HEK293T (cell line): ENCODE data around the gene SYNPO2L.

Experiments
- NFRKB ChIP-seq: fragments of 450-650 bp; IDR thresholded peaks from 2 replicates; pipeline ENCODE4 v1.6.1; 2016; ENCODE audit warnings: mild to moderate bottlenecking, moderate library complexity
- TARDBP ChIP-seq: fragments of 450-650 bp; IDR thresholded peaks from 2 replicates; pipeline ENCODE4 v1.6.1; 2016

DNA sequence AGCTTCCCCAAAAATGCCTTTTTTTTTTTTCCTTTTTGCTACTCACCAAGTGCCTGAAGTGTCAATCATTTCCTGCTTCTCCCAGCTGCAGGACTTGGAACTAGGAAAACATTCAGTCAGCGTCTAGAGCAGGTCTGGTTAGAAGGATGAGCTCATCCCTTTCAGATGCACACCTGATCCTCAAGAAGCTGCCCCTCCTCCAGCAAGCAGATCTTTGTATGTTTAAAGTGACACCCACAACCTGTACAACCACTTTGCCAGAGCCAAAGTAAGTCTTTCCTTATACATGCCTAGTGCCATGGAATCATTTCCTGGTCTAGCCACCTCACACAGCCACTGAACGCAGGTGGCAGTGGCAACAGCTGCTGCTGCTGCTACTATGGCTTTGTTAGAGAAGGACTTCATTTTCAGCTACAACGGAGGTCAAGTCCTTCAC is 54.3 kb downstream of the SYNPO2L start:
- TF ChIP-seq TARDBP = no peak
- no peak for TF ChIP-seq NFRKB
